Measurements from ENCODE around the gene INPP5A.

Gene INPP5A

DNA sequence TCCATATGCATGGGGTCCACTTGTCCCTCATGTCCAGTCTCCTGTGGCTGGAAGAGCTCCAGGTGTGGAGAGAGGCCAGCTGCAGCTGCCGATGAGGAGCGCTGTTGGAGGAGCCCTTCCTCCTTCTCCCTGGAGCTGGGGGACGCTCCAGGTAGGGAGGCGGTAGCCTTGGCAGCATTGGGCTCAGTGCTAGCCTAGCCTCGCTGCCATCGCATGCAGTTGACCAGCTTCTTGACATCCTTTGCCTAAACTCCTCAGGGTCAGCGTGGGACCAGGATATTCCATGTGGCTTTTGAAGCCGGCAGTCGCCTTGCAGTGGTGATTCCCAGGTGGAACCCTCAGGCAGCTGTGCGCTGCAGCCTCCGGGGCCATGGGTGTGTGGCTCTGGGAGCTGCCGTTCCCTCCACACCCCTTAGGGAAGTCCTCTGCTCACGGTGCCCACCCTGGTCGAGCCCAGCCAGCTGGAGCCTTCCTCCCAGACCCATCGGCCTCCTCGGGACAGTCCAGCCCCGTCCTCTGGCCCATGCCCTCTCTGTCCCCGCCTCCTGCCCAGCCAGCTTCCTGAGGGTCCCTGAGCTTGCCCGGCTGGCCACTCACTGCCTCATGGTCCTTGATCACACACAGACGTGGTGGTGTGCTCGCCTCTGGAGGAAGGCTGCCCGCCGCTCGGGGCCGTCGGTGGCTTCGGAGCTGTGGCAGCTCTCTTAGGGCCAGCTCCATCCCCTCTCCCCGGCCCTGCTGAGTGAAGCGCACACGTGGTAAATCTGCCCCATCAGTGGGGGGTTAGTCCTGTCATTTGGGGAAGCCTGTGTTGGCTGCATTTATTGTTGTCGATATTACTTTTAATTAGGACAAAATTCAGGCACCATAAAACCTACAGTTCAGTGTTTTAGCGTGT, 21.2 kb downstream of the INPP5A start:
- DNase-seq: no peak
- no peaks in the 10 kb centered on the region for H3K36me3 ChIP-seq (replicated peaks)
- in situ Hi-C loops (cut with HindIII; ENCODE audit: low pct_ligation_motif_present, low sequenced_read_pairs): no loop called here
- H3K4me3 ChIP-seq (ENCODE audit: low read depth, low read length): no peak overlapping the region
- H3K27me3 ChIP-seq (replicated peaks): no peaks in the 10 kb centered on the region
- no peak overlapping the region for H3K27ac ChIP-seq
- TF ChIP-seq CTCF (IDR thresholded peaks at IDR 0.05; ENCODE audit: low read depth, low read length, missing control alignments): no peak

DNA sequence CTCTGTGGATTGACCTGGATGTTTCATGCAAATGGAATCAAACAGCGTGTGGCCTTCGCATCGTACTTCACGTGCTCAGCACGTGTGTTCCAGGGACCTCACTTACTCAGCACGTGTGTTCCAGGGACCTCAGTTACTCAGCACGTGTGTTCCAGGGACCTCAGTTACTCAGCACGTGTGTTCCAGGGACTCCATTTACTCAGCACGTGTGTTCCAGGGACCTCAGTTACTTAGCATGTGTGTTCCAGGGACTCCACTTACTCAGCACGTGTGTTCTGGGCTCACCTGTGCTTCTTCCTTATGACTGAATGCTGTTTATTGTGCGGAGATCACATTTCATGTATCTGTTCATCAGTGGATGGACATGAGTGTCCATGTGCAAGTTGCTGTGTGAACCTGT, 22.0 kb downstream of the INPP5A start:
- Histone ChIP-seq H3K36me3 (replicated peaks) (no peaks in the 10 kb centered on the region), H3K27ac (no peak overlapping the region), H3K27me3 (replicated peaks) (no peaks in the 10 kb centered on the region), H3K4me3 (ENCODE audit: low read depth, low read length) (no peak overlapping the region)
- DNase-seq: no peak
- no peak for TF ChIP-seq CTCF (IDR thresholded peaks at IDR 0.05; ENCODE audit: low read depth, low read length, missing control alignments)
- in situ Hi-C loops (cut with HindIII; ENCODE audit: low pct_ligation_motif_present, low sequenced_read_pairs): no loop called here

- H3K27ac ChIP-seq: no peak overlapping the region
- H3K36me3 ChIP-seq (replicated peaks): no peaks in the 10 kb centered on the region
- no peak overlapping the region for H3K4me3 ChIP-seq (ENCODE audit: low read depth, low read length)
- no peak for TF ChIP-seq CTCF (IDR thresholded peaks at IDR 0.05; ENCODE audit: low read depth, low read length, missing control alignments)
- DNase-seq: no peak
- H3K27me3 ChIP-seq (replicated peaks): no peaks in the 10 kb centered on the region
- in situ Hi-C loops (cut with HindIII; ENCODE audit: low pct_ligation_motif_present, low sequenced_read_pairs): no loop called here
Measured at GRCh38 chr10:132560241-132560731, 22.7 kb downstream of the INPP5A start.

- Histone ChIP-seq H3K27ac (no peak overlapping the region), H3K36me3 (replicated peaks) (no peaks in the 10 kb centered on the region), H3K27me3 (replicated peaks) (no peaks in the 10 kb centered on the region), H3K4me3 (ENCODE audit: low read depth, low read length) (no peak overlapping the region)
- in situ Hi-C loops (cut with HindIII; ENCODE audit: low pct_ligation_motif_present, low sequenced_read_pairs): no loop called here
- no peak for DNase-seq
- no peak for TF ChIP-seq CTCF (IDR thresholded peaks at IDR 0.05; ENCODE audit: low read depth, low read length, missing control alignments)
Measured at GRCh38 chr10:132562177-132562915, 24.8 kb downstream of the INPP5A start.

DNA sequence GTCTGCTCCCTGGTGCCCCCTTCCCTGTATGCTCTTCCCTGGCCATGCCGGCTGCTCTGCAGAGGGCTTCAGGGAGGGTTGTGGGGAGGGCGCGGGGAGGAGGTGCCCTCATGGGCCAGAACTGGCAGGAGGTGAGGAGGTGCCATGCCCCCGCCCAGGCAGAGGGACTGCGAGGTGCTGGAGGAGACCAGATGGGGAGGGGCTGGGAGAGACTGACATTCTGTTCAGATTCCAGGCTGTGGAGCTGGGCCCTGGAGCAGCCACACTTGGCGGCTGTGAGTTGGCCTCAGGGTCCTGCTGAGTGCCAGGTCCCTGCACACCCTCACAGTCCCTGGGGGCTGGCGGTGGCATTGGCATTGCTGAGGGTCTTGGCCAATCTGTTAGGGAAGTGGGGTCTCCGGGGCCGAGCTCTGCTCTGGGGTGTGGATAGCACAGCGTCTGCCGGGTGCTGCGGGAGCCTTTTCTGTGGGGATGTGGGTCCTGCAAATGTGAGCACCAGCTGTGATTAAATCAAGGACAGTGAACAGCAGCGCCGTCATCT, 25.4 kb downstream of the INPP5A start:
- no peak overlapping the region for H3K27ac ChIP-seq
- TF ChIP-seq CTCF (IDR thresholded peaks at IDR 0.05; ENCODE audit: low read depth, low read length, missing control alignments): no peak
- H3K36me3 ChIP-seq (replicated peaks): no peaks in the 10 kb centered on the region
- in situ Hi-C loops (cut with HindIII; ENCODE audit: low pct_ligation_motif_present, low sequenced_read_pairs): no loop called here
- H3K4me3 ChIP-seq (ENCODE audit: low read depth, low read length): no peak overlapping the region
- no peak for DNase-seq
- no peaks in the 10 kb centered on the region for H3K27me3 ChIP-seq (replicated peaks)
